HCT116 (cell line): Measurements from ENCODE around the gene ZMYND10.

Source experiments
- ELF1 ChIP-seq: IDR thresholded peaks from 2 replicates; pipeline ENCODE4 v1.6.1; 2012; ENCODE audit warnings: low read depth, borderline replicate concordance
- EZH2 ChIP-seq: fragments of 200-600 bp; sonication (generic); IDR thresholded peaks from 2 replicates; pipeline ENCODE4 v1.6.1; 2017; ENCODE audit warnings: antibody characterized with exemption, mixed run types
- POLR2A ChIP-seq: IDR thresholded peaks from 2 replicates; pipeline ENCODE4 v1.7.0; 2011; ENCODE audit warnings: borderline replicate concordance; ENCODE audit not compliant: insufficient read depth, insufficient read length; ENCODE audit errors: extremely low read depth
- POLR2AphosphoS5 ChIP-seq: IDR thresholded peaks from 2 replicates; pipeline ENCODE4 v1.6.1; 2011; ENCODE audit warnings: mild to moderate bottlenecking, low read depth, low read length, moderate library complexity
- RAD21 ChIP-seq: IDR thresholded peaks from 2 replicates; pipeline ENCODE4 v1.6.1; 2012; ENCODE audit warnings: low read depth, mild to moderate bottlenecking
- TF ChIP-seq, protein P1 (sequence below): IDR thresholded peaks from 2 replicates; pipeline ENCODE4 v1.6.1; 2011; ENCODE audit warnings: mild to moderate bottlenecking, low read length, moderate library complexity; ENCODE audit not compliant: insufficient replicate concordance; ENCODE audit errors: extremely low read depth
- TF ChIP-seq, protein P2 (sequence below): IDR thresholded peaks from 2 replicates; pipeline ENCODE4 v1.6.1; 2012

DNA sequence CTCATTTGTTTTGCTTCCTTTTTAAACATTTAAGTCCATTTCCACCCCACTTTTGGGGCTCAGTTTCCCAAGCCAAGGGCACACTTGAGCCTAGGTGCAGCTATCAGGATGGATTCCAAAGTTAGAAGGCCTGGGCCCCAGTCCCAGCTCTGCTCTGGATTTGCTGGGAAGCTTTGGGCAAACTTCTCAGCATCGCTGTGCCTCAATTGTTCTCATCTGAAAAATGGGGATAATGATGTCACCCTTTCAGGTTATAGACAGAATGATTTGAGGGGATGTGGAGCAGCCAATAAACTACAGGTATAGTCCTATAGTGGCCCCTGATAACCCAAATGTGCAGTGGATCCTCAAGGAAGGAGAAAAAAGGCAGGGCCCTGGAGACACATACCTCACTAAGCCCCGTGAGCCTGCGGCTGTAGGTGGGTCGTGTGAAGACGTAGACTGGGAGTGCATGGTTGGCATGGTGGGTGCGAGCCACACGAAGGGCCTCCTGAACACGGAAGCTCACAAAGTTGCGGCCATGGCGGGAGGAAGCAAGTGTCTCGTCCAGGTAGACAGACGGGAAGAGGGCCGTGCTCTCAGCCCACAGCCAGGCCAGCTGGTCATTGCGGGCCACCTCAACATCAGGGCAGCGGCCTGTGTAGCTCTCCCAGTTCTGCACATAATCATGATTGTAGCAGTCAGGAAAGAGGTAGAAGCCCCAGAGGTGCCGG, 26.2 kb downstream of the ZMYND10 start:
- TF ChIP-seq, protein P1, sequence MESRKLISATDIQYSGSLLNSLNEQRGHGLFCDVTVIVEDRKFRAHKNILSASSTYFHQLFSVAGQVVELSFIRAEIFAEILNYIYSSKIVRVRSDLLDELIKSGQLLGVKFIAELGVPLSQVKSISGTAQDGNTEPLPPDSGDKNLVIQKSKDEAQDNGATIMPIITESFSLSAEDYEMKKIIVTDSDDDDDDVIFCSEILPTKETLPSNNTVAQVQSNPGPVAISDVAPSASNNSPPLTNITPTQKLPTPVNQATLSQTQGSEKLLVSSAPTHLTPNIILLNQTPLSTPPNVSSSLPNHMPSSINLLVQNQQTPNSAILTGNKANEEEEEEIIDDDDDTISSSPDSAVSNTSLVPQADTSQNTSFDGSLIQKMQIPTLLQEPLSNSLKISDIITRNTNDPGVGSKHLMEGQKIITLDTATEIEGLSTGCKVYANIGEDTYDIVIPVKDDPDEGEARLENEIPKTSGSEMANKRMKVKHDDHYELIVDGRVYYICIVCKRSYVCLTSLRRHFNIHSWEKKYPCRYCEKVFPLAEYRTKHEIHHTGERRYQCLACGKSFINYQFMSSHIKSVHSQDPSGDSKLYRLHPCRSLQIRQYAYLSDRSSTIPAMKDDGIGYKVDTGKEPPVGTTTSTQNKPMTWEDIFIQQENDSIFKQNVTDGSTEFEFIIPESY = no peak
- no peak for TF ChIP-seq EZH2
- no peak for TF ChIP-seq POLR2AphosphoS5
- TF ChIP-seq, protein P2, sequence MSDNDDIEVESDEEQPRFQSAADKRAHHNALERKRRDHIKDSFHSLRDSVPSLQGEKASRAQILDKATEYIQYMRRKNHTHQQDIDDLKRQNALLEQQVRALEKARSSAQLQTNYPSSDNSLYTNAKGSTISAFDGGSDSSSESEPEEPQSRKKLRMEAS = no peak
- no peak for TF ChIP-seq POLR2A
- no peak for TF ChIP-seq RAD21
- TF ChIP-seq ELF1 = no peak
